HCT116 (cell line): ENCODE measurements around the gene CBFA2T3. TPM values are rescaled to one million over a fixed set of nuclear protein-coding genes. Genes with fewer than 3 reads are reported as not detected.
A peak's percentile ranks its signal among the peaks of the same experiment; 100 is the strongest.

ENCODE experiments used
- ATAC-seq: fragments of 200-7000 bp; cut with Tn5 transposase; 2 replicates; pipeline ENCODE4 v1.9.1; 2020; ENCODE audit warnings: mild to moderate bottlenecking, moderate library complexity
- BruUV-seq: library from RNA; stranded (reverse); fragments of 400-500 nt; replicated peaks from 2 replicates; lab custom pipeline; 2021; lab: Mats Ljungman, UMichigan
- CTCF ChIA-PET: fragments of 300-600 bp; sonication (Branson Sonifier 250); formaldehyde crosslinking; loops from one replicate; lab custom pipeline; 2021; ENCODE audit warnings: antibody characterized with exemption; lab: Charles Lee
- POLR2A ChIA-PET: fragments of 300-600, 350-600 bp; sonication (Branson Sonifier 250); formaldehyde crosslinking; loops from one replicate; lab custom pipeline; 2021; ENCODE audit warnings: antibody characterized with exemption; lab: Charles Lee
- RAD21 ChIA-PET, 2 experiments: fragments of 300-600 bp; sonication (Branson Sonifier 250); formaldehyde crosslinking; loops; one replicate each; lab custom pipeline; 2023; ENCODE audit warnings: low total read pairs in 2 of 2; ENCODE audit not compliant: uncharacterized antibody in 2 of 2, unreplicated experiment in 2 of 2, low non-redundant PET in 1 of 2; lab: Charles Lee
- DNase-seq: peaks from one replicate; pipeline ENCODE4 v3.0.0-alpha.2; 2010; ENCODE audit warnings: low read depth, low spot score
- H2AFZ ChIP-seq: fragments of 200-600 bp; shearing (Covaris generic), sonication (generic); 2 replicates; pipeline ENCODE4 v1.6.1; 2017; ENCODE audit warnings: low read depth, mixed run types, mixed read lengths, antibody characterized with exemption, low read length; ENCODE audit not compliant: poor library complexity, severe bottlenecking
- H3K27ac ChIP-seq: 2 replicates; pipeline ENCODE4 v1.5.1; 2012; ENCODE audit warnings: low read depth, low read length
- H3K27me3 ChIP-seq: fragments of 200-600 bp; sonication (generic); 2 replicates; pipeline ENCODE4 v1.6.1; 2016; ENCODE audit warnings: mixed run types, low read length, mixed read lengths; ENCODE audit not compliant: insufficient read depth
- H3K36me3 ChIP-seq, 2 experiments: fragments of 200-500 bp in 1 of 2; fragments of 200-600 bp in 1 of 2; sonication (Bioruptor generic) in 1 of 2; sonication (generic) in 1 of 2; 2 replicates each; pipeline versions ENCODE4 v1.5.1 to v1.6.1; 2014 to 2016; ENCODE audit warnings: low read length in 2 of 2, inconsistent platforms in 1 of 2, mixed read lengths in 1 of 2, mixed run types in 1 of 2; ENCODE audit not compliant: insufficient read depth in 2 of 2, control insufficient read depth in 1 of 2
- H3K4me1 ChIP-seq, 2 experiments: fragments of 200-600 bp in 1 of 2; sonication (generic) in 1 of 2; 2 replicates each; pipeline versions ENCODE4 v1.5.1 to v1.6.1; 2012 to 2017; ENCODE audit warnings: low read length in 2 of 2, inconsistent platforms in 1 of 2, mild to moderate bottlenecking in 1 of 2, mixed read lengths in 1 of 2, mixed run types in 1 of 2, moderate library complexity in 1 of 2; ENCODE audit not compliant: insufficient read depth in 2 of 2, control insufficient read depth in 1 of 2
- H3K4me2 ChIP-seq: fragments of 200-600 bp; sonication (generic); 2 replicates; pipeline ENCODE4 v1.6.1; 2017; ENCODE audit warnings: mixed run types, low read length, mixed read lengths
- H3K4me3 ChIP-seq, 2 experiments: fragments of 200-600 bp in 1 of 2; sonication (generic) in 1 of 2; replicated peaks in 1 of 2; 2 replicates each; pipeline ENCODE4 v1.5.1; 2011 to 2016; ENCODE audit warnings: low read length in 2 of 2, control low read depth in 1 of 2, low read depth in 1 of 2, mild to moderate bottlenecking in 1 of 2, mixed read lengths in 1 of 2, mixed run types in 1 of 2
- H3K79me2 ChIP-seq: fragments of 200-600 bp; sonication (generic); 2 replicates; pipeline ENCODE4 v1.6.1; 2017; ENCODE audit warnings: mild to moderate bottlenecking, mixed run types, low read length, moderate library complexity, mixed read lengths; ENCODE audit not compliant: insufficient read depth
- H3K9ac ChIP-seq: fragments of 200-600 bp; sonication (generic); 2 replicates; pipeline ENCODE4 v1.6.1; 2016; ENCODE audit warnings: low read length, mixed read lengths
- H3K9me2 ChIP-seq: fragments of 200-600 bp; sonication (generic), shearing (Covaris generic); 2 replicates; pipeline ENCODE4 v1.6.1; 2017; ENCODE audit warnings: mixed run types, mild to moderate bottlenecking, moderate library complexity; ENCODE audit not compliant: insufficient read depth
- H3K9me3 ChIP-seq, 2 experiments: fragments of 200-500 bp in 1 of 2; fragments of 200-600 bp in 1 of 2; sonication (Bioruptor generic) in 1 of 2; sonication (generic) in 1 of 2; 2 replicates each; pipeline ENCODE4 v1.6.1; 2014 to 2017; ENCODE audit warnings: low read length in 2 of 2, mixed read lengths in 2 of 2, inconsistent platforms in 1 of 2, low read depth in 1 of 2, mild to moderate bottlenecking in 1 of 2, mixed run types in 1 of 2, moderate library complexity in 1 of 2; ENCODE audit not compliant: control insufficient read depth in 1 of 2, insufficient read depth in 1 of 2
- H4K20me1 ChIP-seq: fragments of 200-600 bp; sonication (generic), shearing (Covaris generic); 2 replicates; pipeline ENCODE4 v1.6.1; 2017; ENCODE audit warnings: mixed run types, mild to moderate bottlenecking, moderate library complexity; ENCODE audit not compliant: insufficient read depth
- CBX3 ChIP-seq: IDR thresholded peaks from 2 replicates; pipeline ENCODE4 v1.6.1; 2012; ENCODE audit warnings: low read depth
- CEBPB ChIP-seq: IDR thresholded peaks from 2 replicates; pipeline ENCODE4 v1.6.1; 2012; ENCODE audit warnings: low read depth
- EGR1 ChIP-seq: IDR thresholded peaks from 2 replicates; pipeline ENCODE4 v1.6.1; 2012; ENCODE audit warnings: low read depth
- ELF1 ChIP-seq: IDR thresholded peaks from 2 replicates; pipeline ENCODE4 v1.6.1; 2012; ENCODE audit warnings: low read depth, borderline replicate concordance
- EZH2 ChIP-seq: fragments of 200-600 bp; sonication (generic); IDR thresholded peaks from 2 replicates; pipeline ENCODE4 v1.6.1; 2017; ENCODE audit warnings: antibody characterized with exemption, mixed run types
- EZH2phosphoT487 ChIP-seq: fragments of 200-600 bp; IDR thresholded peaks from 2 replicates; pipeline ENCODE4 v1.6.1; 2018; ENCODE audit warnings: antibody characterized with exemption, borderline replicate concordance
- FOSL1 ChIP-seq: IDR thresholded peaks from 2 replicates; pipeline ENCODE4 v1.6.1; 2012; ENCODE audit warnings: low read depth
- JUND ChIP-seq: IDR thresholded peaks from 2 replicates; pipeline ENCODE4 v1.6.1; 2012
- POLR2AphosphoS5 ChIP-seq: IDR thresholded peaks from 2 replicates; pipeline ENCODE4 v1.6.1; 2011; ENCODE audit warnings: mild to moderate bottlenecking, low read depth, low read length, moderate library complexity
- RAD21 ChIP-seq: IDR thresholded peaks from 2 replicates; pipeline ENCODE4 v1.6.1; 2012; ENCODE audit warnings: low read depth, mild to moderate bottlenecking
- SP1 ChIP-seq: IDR thresholded peaks from 2 replicates; pipeline ENCODE4 v1.6.1; 2012; ENCODE audit warnings: low read depth
- SRF ChIP-seq: IDR thresholded peaks from 2 replicates; pipeline ENCODE4 v1.6.1; 2012; ENCODE audit warnings: low read depth
- TCF7L2 ChIP-seq: IDR thresholded peaks from 2 replicates; pipeline ENCODE4 v1.7.0; 2011; ENCODE audit warnings: borderline replicate concordance, inconsistent platforms; ENCODE audit not compliant: insufficient read depth, insufficient read length; ENCODE audit errors: extremely low read depth
- YY1 ChIP-seq: IDR thresholded peaks from 2 replicates; pipeline ENCODE4 v1.6.1; 2011; ENCODE audit warnings: low read length, low read depth, moderate library complexity, mild to moderate bottlenecking; ENCODE audit not compliant: insufficient replicate concordance; ENCODE audit errors: extremely low read depth
- ZNF274 ChIP-seq: fragments of 200-500 bp; sonication (Bioruptor generic); IDR thresholded peaks from 2 replicates; pipeline ENCODE4 v1.6.1; 2014; ENCODE audit warnings: mild to moderate bottlenecking, low read depth, low read length, inconsistent platforms
- intact Hi-C: fragments of 100-400 bp; cut with micrococcal nuclease; formaldehyde crosslinking; loops from 2 replicates; pipeline ENCODE4 v1.10.0; 2022
- total RNA-seq: library from RNA; stranded (reverse); gene quantifications from one replicate; pipeline ENCODE4 v1.2.1, GENCODE V29; 2021; ENCODE audit not compliant: unreplicated experiment
- TF ChIP-seq, protein P1 (sequence below): IDR thresholded peaks from 2 replicates; pipeline ENCODE4 v1.6.1; 2012; ENCODE audit warnings: low read depth
- TF ChIP-seq, protein P2 (sequence below): IDR thresholded peaks from 2 replicates; pipeline ENCODE4 v1.6.1; 2012
- TF ChIP-seq, protein P3 (sequence below): IDR thresholded peaks from 2 replicates; pipeline ENCODE4 v1.6.1; 2011; ENCODE audit warnings: mild to moderate bottlenecking, low read length, moderate library complexity; ENCODE audit not compliant: insufficient replicate concordance; ENCODE audit errors: extremely low read depth
- TF ChIP-seq, protein P4 (sequence below): IDR thresholded peaks from 2 replicates; pipeline ENCODE4 v1.6.1; 2012
- TF ChIP-seq, protein P5 (sequence below), 3 experiments: fragments of 200-600 bp in 1 of 3; sonication (generic) in 1 of 3; IDR thresholded peaks in 2 of 3; conservative IDR thresholded peaks in 1 of 3; 2 replicates each; pipeline ENCODE4 v1.5.1; 2012 to 2017; ENCODE audit warnings: low read depth in 2 of 3, low read length in 2 of 3, antibody characterized with exemption in 1 of 3, borderline replicate concordance in 1 of 3, control low read depth in 1 of 3, mild to moderate bottlenecking in 1 of 3, mixed read lengths in 1 of 3, mixed run types in 1 of 3, moderate library complexity in 1 of 3; ENCODE audit not compliant: insufficient read depth in 1 of 3

CBFA2T3 gene
- total RNA-seq, 1 experiment from 2014 or later: 19.1 TPM

DNA sequence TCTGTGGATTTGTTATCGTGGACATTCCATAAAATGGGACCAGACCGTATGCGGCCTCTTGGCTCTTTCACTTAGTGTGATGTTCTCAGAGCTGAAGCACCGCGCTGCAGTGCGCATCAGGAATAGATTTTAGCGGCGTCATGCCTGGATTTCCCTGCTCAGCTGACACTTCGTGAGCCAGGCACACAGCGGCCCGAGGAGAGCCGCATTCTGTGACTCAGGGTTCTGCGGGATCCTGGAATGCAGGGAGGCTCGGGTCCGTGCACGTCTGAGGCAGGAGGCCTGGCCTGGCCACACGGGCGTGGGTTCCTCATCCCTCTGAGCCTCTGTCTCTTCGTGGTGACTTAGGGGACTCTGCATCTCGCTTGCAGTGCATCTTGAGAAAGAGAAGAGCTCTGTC is 13.4 kb downstream of the CBFA2T3 start:
- intact Hi-C loops: no loop called here
- no peak for DNase-seq

More for the DNA sequence above, 13.4 kb downstream of the CBFA2T3 start:
- CTCF ChIA-PET: no interaction called here
- Histone ChIP-seq H3K27me3 (no peaks in the 10 kb centered on the region), H3K9me3 (no peaks in the 10 kb centered on the region), H4K20me1 (no peaks in the 10 kb centered on the region), H3K79me2 (no peaks in the 10 kb centered on the region), H3K4me1 (no peaks in the 10 kb centered on the region), H3K4me3 (no peak overlapping the region), H3K4me2 (peak overlapping the region; percentile 11; the same call in 1 of the 2 replicates), H3K9me2 (no peaks in the 10 kb centered on the region), H3K36me3 (no peaks in the 10 kb centered on the region)
- POLR2A ChIA-PET: no interaction called here
- peak; percentile 55 for ATAC-seq
- RAD21 ChIA-PET: no interaction called here
- BruUV-seq: no TSS peak
- TF ChIP-seq, protein P1, sequence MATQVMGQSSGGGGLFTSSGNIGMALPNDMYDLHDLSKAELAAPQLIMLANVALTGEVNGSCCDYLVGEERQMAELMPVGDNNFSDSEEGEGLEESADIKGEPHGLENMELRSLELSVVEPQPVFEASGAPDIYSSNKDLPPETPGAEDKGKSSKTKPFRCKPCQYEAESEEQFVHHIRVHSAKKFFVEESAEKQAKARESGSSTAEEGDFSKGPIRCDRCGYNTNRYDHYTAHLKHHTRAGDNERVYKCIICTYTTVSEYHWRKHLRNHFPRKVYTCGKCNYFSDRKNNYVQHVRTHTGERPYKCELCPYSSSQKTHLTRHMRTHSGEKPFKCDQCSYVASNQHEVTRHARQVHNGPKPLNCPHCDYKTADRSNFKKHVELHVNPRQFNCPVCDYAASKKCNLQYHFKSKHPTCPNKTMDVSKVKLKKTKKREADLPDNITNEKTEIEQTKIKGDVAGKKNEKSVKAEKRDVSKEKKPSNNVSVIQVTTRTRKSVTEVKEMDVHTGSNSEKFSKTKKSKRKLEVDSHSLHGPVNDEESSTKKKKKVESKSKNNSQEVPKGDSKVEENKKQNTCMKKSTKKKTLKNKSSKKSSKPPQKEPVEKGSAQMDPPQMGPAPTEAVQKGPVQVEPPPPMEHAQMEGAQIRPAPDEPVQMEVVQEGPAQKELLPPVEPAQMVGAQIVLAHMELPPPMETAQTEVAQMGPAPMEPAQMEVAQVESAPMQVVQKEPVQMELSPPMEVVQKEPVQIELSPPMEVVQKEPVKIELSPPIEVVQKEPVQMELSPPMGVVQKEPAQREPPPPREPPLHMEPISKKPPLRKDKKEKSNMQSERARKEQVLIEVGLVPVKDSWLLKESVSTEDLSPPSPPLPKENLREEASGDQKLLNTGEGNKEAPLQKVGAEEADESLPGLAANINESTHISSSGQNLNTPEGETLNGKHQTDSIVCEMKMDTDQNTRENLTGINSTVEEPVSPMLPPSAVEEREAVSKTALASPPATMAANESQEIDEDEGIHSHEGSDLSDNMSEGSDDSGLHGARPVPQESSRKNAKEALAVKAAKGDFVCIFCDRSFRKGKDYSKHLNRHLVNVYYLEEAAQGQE: no peak
- TF ChIP-seq JUND (no peak), ZNF274 (no peak), TCF7L2 (no peak), EZH2phosphoT487 (no peak), ELF1 (no peak), RAD21 (no peak), FOSL1 (no peak), POLR2AphosphoS5 (no peak), CBX3 (no peak), EGR1 (no peak), CEBPB (no peak), SRF (no peak), YY1 (no peak), EZH2 (no peak), SP1 (no peak)
- TF ChIP-seq, protein P2, sequence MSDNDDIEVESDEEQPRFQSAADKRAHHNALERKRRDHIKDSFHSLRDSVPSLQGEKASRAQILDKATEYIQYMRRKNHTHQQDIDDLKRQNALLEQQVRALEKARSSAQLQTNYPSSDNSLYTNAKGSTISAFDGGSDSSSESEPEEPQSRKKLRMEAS: no peak
- TF ChIP-seq, protein P3, sequence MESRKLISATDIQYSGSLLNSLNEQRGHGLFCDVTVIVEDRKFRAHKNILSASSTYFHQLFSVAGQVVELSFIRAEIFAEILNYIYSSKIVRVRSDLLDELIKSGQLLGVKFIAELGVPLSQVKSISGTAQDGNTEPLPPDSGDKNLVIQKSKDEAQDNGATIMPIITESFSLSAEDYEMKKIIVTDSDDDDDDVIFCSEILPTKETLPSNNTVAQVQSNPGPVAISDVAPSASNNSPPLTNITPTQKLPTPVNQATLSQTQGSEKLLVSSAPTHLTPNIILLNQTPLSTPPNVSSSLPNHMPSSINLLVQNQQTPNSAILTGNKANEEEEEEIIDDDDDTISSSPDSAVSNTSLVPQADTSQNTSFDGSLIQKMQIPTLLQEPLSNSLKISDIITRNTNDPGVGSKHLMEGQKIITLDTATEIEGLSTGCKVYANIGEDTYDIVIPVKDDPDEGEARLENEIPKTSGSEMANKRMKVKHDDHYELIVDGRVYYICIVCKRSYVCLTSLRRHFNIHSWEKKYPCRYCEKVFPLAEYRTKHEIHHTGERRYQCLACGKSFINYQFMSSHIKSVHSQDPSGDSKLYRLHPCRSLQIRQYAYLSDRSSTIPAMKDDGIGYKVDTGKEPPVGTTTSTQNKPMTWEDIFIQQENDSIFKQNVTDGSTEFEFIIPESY: no peak
- TF ChIP-seq, protein P4, sequence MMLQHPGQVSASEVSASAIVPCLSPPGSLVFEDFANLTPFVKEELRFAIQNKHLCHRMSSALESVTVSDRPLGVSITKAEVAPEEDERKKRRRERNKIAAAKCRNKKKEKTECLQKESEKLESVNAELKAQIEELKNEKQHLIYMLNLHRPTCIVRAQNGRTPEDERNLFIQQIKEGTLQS: no peak
- TF ChIP-seq, protein P5, sequence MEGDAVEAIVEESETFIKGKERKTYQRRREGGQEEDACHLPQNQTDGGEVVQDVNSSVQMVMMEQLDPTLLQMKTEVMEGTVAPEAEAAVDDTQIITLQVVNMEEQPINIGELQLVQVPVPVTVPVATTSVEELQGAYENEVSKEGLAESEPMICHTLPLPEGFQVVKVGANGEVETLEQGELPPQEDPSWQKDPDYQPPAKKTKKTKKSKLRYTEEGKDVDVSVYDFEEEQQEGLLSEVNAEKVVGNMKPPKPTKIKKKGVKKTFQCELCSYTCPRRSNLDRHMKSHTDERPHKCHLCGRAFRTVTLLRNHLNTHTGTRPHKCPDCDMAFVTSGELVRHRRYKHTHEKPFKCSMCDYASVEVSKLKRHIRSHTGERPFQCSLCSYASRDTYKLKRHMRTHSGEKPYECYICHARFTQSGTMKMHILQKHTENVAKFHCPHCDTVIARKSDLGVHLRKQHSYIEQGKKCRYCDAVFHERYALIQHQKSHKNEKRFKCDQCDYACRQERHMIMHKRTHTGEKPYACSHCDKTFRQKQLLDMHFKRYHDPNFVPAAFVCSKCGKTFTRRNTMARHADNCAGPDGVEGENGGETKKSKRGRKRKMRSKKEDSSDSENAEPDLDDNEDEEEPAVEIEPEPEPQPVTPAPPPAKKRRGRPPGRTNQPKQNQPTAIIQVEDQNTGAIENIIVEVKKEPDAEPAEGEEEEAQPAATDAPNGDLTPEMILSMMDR (IDR thresholded peaks at IDR 0.05 in 2 of 3, conservative IDR thresholded peaks at IDR 0.05 in 1 of 3; ENCODE audit: borderline replicate concordance in 1 of 3, insufficient read depth in 1 of 3, low read depth in 2 of 3, low read length in 2 of 3): no peak
- TF ChIP-seq, all 23 proteins: peak for 0
- Histone ChIP-seq H2AFZ (no peak overlapping the region), H3K27ac (no peak overlapping the region), H3K9ac (no peak overlapping the region)
